HG03064 (cell line): ENCODE measurements around the gene ZMYND8.
"Not testable (repeated sequence)": the region's sequence is repeated elsewhere in the genome, so short reads cannot be mapped to it uniquely, and the experiment has no call there.

ENCODE experiments used
- ATAC-seq: cut with Tn5 transposase; IDR thresholded peaks from one replicate; pipeline ENCODE4 v1.9.1; 2021; ENCODE audit warnings: low read depth; ENCODE audit not compliant: unreplicated experiment

The ZMYND8 gene

DNA sequence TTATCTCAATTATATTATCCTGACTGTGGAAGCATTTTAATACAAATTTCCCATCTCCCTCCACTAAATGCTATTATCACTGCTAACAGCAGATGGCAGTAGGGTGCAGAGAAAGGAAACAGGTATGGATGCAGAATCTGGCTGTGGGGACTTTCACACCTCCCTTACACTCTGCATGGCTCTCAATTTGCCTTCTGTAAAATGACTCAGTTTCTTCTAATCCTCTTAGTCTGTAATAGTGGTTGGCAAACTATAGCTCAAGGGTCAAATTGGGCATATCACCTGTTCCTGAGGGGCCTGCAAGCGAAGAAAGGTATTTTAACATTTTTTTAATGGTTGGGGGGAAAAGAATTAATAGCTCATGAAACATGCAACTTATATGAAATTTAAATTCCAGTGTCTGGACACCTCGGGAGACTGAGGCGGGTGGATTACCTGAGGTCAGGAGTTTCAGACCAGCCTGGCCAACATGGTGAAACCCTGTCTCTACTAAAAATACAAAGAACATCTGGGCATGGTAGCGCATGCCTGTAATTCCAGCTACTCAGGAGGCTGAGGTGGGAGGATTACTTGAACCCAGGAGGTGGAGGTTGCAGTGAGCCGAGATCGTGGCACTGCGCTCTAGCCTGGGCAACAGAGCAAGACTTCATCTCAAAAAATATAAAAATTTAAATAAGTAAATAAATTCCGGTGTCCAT is 83.5 kb downstream of the ZMYND8 start:
- ATAC-seq, result no peak

GRCh38 chr20:47271046-47271615 is 85.4 kb downstream of the ZMYND8 start:
- ATAC-seq, result no peak

- ATAC-seq, result no peak
Observed at GRCh38 chr20:47269309-47270165, 87.0 kb downstream of the ZMYND8 start.

GRCh38 chr20:47267621-47268020 is 88.9 kb downstream of the ZMYND8 start:
- ATAC-seq, result no peak

- ATAC-seq, result no peak
Observed at GRCh38 chr20:47266847-47267515, 89.5 kb downstream of the ZMYND8 start.

DNA sequence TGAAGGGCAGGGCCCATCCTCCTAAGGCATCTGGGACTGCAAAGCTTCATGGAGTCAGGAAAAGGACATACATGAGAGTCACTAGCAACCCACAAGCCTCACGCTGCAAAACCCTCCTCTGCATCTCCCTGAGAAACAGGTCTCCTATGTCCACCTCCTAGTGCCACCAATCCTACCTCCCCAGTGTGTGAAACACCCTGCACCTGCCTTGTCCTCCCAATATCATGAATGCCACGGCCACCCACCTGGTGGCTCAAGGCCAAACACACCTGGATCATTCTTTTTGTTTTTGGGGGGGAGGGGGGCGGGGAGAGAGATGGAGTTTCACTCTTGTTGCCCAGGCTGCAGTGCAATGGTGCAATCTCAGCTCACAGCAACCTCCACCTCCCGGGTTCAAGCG is 90.5 kb downstream of the ZMYND8 start:
- ATAC-seq, result no peak

DNA sequence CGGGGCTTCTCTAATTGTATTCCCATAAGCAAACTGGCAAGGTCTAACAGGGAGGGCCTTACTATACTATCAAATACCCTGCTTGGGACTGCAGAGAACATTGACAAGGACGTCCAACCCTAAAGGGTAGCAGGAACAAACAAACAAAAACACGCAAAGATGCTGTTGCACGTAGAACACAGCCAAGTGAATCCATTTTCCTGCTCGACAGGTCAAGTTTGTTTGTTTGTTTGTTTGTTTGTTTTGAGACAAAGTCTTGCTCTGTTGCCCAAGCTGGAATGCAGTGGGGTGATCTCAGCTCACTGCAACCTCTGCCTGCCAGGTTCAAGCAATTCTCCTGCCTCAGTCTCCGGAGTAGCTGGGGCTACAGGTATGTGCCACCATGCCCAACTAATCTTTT is 91.3 kb downstream of the ZMYND8 start:
- no peak for ATAC-seq

- not testable (repeated sequence) for ATAC-seq
Observed at GRCh38 chr20:47264137-47264769, 92.2 kb downstream of the ZMYND8 start.

DNA sequence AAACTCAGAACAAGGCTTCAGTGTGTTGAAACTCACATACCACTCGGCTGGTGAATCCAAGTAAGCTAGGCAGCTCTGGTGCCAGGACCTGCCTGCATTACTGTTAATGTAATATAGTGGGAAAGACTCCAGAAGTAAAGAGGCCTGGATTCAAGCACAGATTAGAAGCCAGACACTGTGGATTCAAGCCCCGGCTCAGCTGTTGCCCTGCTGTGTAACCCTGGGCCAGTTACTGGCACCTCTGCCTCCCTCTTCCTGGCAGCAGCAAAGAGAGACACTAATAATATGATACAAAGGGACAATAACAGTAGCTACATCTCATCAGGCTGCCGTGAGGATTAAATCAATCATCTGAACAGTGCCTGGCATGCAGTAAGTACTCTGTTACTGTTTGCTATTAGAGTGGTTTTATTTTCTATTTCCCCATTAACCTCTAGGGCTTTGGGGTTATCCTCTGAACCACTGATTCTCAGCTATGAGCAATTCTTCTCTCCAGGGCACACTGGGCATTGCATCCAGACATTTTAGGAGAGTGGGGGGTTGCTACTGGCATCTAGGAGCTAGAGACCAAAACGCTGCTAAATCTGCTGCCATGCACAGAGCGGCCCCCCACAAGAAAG is 92.9 kb downstream of the ZMYND8 start:
- ATAC-seq, result no peak

DNA sequence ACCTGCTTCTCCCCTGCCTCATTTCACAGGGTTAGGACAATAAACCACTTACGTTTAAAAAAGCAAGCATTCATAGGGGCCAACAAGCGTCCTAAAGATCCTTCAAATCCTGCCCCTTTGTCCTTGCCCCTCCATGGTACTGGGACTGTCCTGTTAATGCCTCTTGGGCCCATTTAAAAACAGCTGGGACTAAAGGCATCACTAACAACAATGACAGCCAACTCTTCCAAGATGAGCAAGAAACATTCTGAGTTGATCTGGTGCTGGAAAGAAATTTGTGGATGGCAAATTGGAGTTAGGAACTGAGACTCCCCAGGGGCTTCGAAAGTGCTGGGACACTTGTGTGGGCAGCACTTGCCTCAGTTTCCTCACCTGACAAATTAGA is 93.4 kb downstream of the ZMYND8 start:
- ATAC-seq, result no peak

GRCh38 chr20:47262365-47263013 is 94.0 kb downstream of the ZMYND8 start:
- ATAC-seq, result no peak

DNA sequence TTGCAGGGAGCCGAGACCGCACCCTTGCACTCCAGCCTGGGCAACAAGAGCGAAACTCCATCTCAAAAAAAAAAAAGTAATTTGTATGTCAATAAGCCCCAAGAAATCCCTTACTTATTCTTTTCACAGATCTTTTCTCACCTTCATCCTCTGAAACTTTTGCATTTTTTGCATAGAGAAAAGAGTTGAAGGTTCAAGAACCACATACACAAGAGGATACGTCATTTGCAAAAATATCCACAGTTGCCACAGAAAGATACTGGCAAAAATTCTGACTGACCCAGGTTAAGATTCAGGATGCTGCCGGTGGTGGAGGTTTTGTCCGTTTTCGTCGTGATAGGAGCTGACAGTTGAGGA is 94.5 kb downstream of the ZMYND8 start:
- ATAC-seq, result no peak

GRCh38 chr20:47261161-47261774 is 95.2 kb downstream of the ZMYND8 start:
- ATAC-seq, result not testable (repeated sequence)

GRCh38 chr20:47260540-47261126 is 95.9 kb downstream of the ZMYND8 start:
- ATAC-seq, result not testable (repeated sequence)

DNA sequence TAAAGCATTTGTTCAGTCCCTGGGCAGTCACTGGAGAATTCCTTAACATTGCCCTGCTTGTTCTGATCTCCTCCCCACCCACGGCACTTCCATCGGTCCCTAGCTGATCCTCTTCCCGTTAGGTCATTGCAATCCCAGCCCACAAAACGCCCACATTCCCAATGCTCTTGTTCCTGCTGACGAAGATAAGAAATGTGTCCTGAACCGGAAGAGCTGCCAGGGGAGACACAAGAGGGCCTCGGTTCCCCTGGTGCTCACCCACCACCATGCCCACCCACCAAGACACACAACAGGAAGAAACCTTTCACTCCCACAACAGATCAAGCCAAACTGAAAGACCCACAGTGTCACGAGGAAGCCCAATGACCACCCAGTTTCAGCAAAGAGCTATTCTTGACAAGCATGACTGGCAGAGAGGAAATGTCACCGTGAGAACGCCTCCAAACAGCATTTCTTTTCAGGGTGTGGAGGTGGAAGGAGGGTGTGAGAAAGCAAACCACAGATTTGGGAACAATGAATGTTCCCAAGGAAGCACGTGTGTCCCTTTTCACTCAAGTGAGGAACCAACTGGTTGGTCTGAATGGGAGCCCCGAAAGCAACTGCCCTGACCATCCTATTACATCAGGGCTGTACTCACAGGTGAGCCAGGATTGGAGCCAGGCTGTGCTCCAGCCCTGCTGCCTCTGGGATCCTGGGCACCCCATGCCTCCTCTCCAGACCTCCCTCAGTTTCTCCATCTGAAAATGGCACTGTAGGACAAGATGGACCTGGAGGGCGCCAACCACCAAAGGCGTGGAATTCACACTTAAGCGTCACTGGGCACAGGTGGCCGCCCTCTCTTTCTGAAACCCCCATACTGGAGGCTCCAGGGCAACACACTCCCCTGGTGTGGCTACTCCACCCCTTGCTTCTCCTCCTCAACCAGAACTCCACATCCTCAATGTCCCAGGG is 97.5 kb downstream of the ZMYND8 start:
- ATAC-seq, result peak; percentile 51

GRCh38 chr20:47257771-47258170 is 98.7 kb downstream of the ZMYND8 start:
- no peak for ATAC-seq

GRCh38 chr20:47257256-47257655 is 99.2 kb downstream of the ZMYND8 start:
- ATAC-seq, result no peak
